ENCODE measurements around the gene CNNM2. TPM values are rescaled to one million over a fixed set of nuclear protein-coding genes. Genes with fewer than 3 reads are reported as not detected.
"Not testable (repeated sequence)": the region's sequence is repeated elsewhere in the genome, so short reads cannot be mapped to it uniquely, and the experiment has no call there.

The CNNM2 gene
- total RNA-seq, 2 donors from 2014 or later: 3.4 to 5.3 TPM

DNA sequence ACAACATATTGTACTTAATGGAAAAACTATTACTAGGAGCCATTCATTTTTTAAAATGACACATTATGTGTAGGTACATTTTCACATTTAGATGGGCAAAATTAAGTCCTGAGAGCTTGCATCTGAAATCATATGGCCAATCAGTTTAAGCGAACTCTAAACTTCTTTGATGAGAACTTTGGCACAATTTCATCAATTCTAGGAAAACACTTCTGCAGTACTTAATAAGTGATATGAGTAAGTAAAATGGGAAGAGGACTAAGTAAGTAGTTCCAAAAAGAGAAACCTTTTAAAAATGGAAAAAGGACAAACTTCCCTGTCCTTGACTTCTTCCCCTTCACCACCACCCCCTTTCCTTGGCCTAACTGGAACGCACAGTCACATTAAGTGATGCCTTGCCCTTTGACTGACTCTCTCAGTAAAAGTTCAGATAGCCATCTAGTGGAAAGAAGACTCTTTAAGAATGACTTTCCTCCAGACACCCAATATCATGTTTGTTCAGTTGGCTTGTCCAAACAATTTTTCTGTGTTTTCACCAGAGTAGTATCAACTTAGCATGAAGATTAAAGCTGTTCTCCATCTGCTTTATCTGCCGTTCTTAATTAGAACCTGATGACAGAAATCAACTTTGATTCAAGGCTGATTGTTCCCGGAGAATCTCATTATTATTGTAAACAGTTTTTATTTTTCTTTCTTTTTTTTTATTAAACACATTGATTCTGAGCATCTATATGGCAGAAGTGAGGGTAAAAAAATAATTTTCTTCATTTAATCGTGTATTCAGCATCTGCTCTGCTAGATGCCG lies 45.1 kb downstream of the CNNM2 start:
- no peak overlapping the region for H3K4me3 ChIP-seq
- no peaks in the 10 kb centered on the region for H3K36me3 ChIP-seq (replicated peaks in 1 of 2; ENCODE audit: insufficient read depth in 1 of 2, low read depth in 2 of 2)
- ATAC-seq (no peak), DNase-seq (no peak)
- H3K27me3 ChIP-seq: no peaks in the 10 kb centered on the region
- H3K27ac ChIP-seq: no peak overlapping the region
- TF ChIP-seq POLR2A (IDR thresholded peaks at IDR 0.05) (no peak), CTCF (IDR thresholded peaks at IDR 0.05) (no peak)
- no peaks in the 10 kb centered on the region for H3K9me3 ChIP-seq
- WGBS, 2 donors: 54 to 62% methylated on average over 6 of the region's 6 CpGs
- intact Hi-C loops (cut with DNase I): no loop called here
- peaks cover 14% of the 10 kb centered on the region for H3K4me1 ChIP-seq

GRCh38 chr10:102963756-102964025 lies 45.6 kb downstream of the CNNM2 start:
- no peaks in the 10 kb centered on the region for H3K36me3 ChIP-seq (replicated peaks in 1 of 2; ENCODE audit: insufficient read depth in 1 of 2, low read depth in 2 of 2)
- intact Hi-C loops (cut with DNase I): no loop called here
- H3K27ac ChIP-seq: no peak overlapping the region
- no peaks in the 10 kb centered on the region for H3K9me3 ChIP-seq
- H3K27me3 ChIP-seq: no peaks in the 10 kb centered on the region
- no peak for TF ChIP-seq CTCF (IDR thresholded peaks at IDR 0.05)
- no peak for TF ChIP-seq POLR2A (IDR thresholded peaks at IDR 0.05)
- H3K4me3 ChIP-seq: no peak overlapping the region
- no peak for ATAC-seq
- DNase-seq: no peak
- WGBS, 2 donors: 91% methylated on average over 2 of the region's 2 CpGs
- H3K4me1 ChIP-seq: peaks cover 14% of the 10 kb centered on the region

- whole genome bisulfite sequencing, 2 donors: 89 to 100% methylated on average over 2 of the region's 2 CpGs
These were observed 46.0 kb downstream of the CNNM2 start for GRCh38 chr10:102964064-102964463.

DNA sequence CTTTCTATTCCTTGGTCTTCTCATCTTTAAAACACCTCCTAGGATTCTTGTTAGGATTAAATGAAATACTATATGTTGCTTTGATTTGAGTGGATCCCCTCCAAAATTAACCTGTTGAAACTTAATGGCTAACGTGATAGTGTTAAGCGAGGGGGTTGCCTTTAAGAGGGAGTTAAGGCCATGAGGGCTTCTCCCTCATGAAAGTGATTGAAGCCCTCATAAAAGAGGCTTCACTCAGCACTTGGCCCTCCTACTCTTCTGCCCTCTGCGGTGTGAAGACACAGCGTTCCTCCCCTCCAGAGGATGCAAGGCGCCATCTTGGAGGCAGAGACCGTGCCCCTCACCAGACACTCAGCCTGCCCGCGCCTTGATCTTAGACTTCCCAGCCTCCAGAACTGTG lies 46.6 kb downstream of the CNNM2 start:
- H3K36me3 ChIP-seq (replicated peaks in 1 of 2; ENCODE audit: insufficient read depth in 1 of 2, low read depth in 2 of 2): no peaks in the 10 kb centered on the region
- H3K27ac ChIP-seq: no peak overlapping the region
- no peaks in the 10 kb centered on the region for H3K27me3 ChIP-seq
- peaks cover 14% of the 10 kb centered on the region for H3K4me1 ChIP-seq
- H3K4me3 ChIP-seq: no peak overlapping the region
- no peak for TF ChIP-seq CTCF (IDR thresholded peaks at IDR 0.05)
- no peak for TF ChIP-seq POLR2A (IDR thresholded peaks at IDR 0.05)
- ATAC-seq (no peak), DNase-seq (no peak)
- H3K9me3 ChIP-seq: no peaks in the 10 kb centered on the region
- 91 to 94% methylated on average over 8 of the region's 8 CpGs for whole genome bisulfite sequencing, 2 donors
- intact Hi-C loops (cut with DNase I): no loop called here

More at GRCh38 chr10:102964064-102964463, 46.0 kb downstream of the CNNM2 start:
- ATAC-seq; H3K9me3 ChIP-seq; H3K4me3 ChIP-seq; intact Hi-C loops (cut with DNase I); H3K36me3 ChIP-seq (replicated peaks in 1 of 2; ENCODE audit: insufficient read depth in 1 of 2, low read depth in 2 of 2); DNase-seq; H3K27me3 ChIP-seq; H3K27ac ChIP-seq: not testable (repeated sequence)
- H3K4me1 ChIP-seq: peaks cover 14% of the 10 kb centered on the region

DNA sequence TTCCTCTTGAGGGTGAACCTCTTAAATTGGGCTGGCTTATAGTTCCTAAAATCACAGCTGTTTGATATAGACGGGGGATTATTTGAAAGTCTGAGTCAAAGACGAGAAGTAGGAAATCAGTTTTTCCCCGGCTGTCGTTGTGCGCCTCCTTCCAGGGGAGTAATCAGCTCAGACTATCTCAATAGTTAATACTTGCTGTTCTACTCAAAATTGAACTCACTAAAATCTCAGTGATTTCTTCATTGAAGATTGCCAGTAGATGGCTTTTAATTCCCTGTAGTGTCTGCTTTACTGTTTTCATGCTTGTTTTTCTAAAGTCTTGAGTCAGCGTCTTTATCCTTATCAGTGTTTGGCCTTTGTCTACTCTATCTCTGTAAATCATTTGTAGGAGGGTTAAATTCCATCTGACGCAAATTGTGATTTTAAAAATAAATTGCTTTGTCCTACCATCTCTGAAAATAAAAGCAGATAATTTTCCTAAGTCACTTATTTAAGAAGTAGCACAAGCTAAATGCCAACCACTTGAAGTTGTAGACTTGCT lies 47.3 kb downstream of the CNNM2 start:
- Histone ChIP-seq H3K9me3 (no peaks in the 10 kb centered on the region), H3K36me3 (replicated peaks in 1 of 2; ENCODE audit: insufficient read depth in 1 of 2, low read depth in 2 of 2) (no peaks in the 10 kb centered on the region), H3K4me1 (peaks cover 14% of the 10 kb centered on the region), H3K27me3 (no peaks in the 10 kb centered on the region), H3K4me3 (no peak overlapping the region), H3K27ac (no peak overlapping the region)
- TF ChIP-seq CTCF (IDR thresholded peaks at IDR 0.05): no peak
- TF ChIP-seq POLR2A (IDR thresholded peaks at IDR 0.05): no peak
- 43 to 47% methylated on average over 7 of the region's 7 CpGs for WGBS, 2 donors
- no peak for DNase-seq
- no peak for ATAC-seq
- intact Hi-C loops (cut with DNase I): no loop called here

Measured in body of pancreas (tissue), 4 donors.